ENCODE results near the gene PHF1.
A peak's percentile ranks its signal among the peaks of the same experiment; 100 is the strongest.
"Not testable (repeated sequence)": the region's sequence is repeated elsewhere in the genome, so short reads cannot be mapped to it uniquely, and the experiment has no call there.

Gene PHF1

DNA sequence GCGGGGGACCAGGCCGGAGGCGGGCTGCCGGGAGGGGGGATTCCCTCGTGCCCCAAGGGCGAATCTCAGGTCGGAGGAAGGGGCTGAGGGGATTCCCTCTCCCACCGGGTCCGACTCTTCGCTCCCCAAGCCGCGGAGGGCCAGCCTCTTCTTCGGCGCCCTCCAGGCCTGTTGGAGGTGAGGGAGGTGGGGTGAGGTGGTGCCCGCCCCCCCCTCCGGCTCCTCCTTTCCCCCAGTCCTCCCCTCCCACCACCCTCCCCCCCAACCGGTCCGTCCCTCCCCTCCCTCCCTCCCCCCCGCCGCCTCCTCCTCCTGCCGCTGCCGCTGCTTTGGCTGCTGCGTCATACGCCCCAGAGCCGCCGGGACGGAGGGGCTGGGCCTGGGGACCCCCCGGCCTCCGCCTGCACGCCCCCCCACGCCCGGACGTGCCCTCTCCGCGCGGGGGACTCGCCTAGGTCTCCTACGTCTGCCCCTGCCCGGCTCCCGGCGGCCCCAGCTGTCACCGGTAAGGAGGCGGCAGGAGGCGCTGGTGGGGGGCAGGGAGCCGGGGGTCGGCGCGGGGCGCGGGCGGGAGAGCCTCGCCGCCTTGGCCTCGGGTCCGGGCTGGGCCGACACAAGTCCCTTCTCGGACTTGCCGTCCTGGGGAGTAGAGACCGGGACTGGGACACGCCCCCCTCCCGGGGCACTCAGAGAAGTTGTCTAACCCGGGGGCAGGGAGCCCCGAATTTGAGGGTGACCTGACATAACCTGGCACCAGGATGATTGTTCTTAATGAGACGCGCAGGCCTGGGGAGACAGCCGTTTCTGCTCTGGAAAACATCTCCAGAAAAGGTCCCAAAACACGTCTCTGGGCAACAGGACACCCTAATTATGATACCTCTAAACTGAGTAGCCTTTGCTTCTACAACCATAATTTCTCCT, at the start of gene PHF1:
TSS of gene PHF1 (plus strand) at position 304 of the 921 bp plus-strand sequence. CDS start 1,250 bp downstream, outside the sequence.
- Histone ChIP-seq H3K4me3 (peak within 1 kb of the TSS; percentile 95), H3K27ac (peak within 1 kb of the TSS; percentile 90 to 100)
- TF ChIP-seq, protein P1, sequence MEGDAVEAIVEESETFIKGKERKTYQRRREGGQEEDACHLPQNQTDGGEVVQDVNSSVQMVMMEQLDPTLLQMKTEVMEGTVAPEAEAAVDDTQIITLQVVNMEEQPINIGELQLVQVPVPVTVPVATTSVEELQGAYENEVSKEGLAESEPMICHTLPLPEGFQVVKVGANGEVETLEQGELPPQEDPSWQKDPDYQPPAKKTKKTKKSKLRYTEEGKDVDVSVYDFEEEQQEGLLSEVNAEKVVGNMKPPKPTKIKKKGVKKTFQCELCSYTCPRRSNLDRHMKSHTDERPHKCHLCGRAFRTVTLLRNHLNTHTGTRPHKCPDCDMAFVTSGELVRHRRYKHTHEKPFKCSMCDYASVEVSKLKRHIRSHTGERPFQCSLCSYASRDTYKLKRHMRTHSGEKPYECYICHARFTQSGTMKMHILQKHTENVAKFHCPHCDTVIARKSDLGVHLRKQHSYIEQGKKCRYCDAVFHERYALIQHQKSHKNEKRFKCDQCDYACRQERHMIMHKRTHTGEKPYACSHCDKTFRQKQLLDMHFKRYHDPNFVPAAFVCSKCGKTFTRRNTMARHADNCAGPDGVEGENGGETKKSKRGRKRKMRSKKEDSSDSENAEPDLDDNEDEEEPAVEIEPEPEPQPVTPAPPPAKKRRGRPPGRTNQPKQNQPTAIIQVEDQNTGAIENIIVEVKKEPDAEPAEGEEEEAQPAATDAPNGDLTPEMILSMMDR (IDR thresholded peaks at IDR 0.05), result no peak
- peak; percentile 86 for DNase-seq (ENCODE audit: low spot score)

DNA sequence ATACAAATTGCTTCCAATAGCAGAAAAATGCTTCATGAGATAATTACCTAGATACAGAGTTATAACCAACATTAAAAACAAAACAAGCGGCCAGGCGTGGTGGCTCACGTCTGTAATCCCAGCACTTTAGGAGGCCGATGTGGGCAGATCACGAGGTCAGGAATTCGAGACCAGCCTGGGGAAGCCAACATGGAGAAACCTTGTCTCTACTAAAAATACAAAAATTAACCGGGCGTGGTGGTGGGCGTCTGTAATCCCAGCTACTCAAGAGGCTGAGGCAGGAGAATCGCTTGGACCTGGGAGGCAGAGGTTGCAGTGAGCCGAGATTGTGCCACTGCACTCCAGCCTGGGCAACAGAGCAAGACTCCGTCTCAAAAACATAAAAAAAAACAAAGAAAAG, 47.3 kb upstream of the PHF1 start:
- not testable (repeated sequence) for DNase-seq (ENCODE audit: low spot score); H3K27ac ChIP-seq; H3K4me3 ChIP-seq

DNA sequence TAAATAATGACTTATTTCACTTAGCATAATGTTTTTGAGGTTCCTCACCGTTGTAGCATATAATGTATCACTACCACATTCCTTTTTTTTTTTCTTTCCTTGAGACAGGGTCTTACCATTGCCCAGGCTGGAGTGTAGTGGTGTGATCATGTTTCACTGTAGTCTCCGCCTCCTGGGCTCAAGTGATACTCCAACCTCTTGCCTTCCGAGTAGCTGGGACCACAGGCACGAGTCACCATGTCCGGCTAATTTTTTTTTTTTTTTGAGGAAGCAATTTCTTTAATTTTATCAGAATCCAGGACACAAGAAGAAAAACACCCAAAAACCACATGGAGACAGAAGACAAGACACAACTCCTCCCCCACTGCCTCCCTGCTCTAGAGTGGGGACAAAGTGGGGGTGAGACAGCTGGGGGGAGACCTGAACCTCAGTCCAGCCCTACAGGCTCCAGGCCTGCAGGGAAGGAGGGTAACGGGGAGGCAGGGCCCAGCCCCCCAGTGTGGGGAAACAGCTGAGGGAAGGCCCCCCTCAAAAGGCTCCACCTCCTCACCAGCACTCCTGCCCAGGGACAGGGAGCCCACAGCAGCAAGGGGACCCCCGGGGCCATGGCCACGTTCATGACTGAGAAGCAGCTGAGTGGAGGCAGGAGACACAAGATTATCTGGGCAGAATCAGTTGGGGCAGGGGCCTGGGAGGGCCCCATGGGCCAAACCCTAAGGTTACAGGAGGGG, 46.2 kb upstream of the PHF1 start:
- DNase-seq (ENCODE audit: low spot score); H3K27ac ChIP-seq: not testable (repeated sequence)

DNA sequence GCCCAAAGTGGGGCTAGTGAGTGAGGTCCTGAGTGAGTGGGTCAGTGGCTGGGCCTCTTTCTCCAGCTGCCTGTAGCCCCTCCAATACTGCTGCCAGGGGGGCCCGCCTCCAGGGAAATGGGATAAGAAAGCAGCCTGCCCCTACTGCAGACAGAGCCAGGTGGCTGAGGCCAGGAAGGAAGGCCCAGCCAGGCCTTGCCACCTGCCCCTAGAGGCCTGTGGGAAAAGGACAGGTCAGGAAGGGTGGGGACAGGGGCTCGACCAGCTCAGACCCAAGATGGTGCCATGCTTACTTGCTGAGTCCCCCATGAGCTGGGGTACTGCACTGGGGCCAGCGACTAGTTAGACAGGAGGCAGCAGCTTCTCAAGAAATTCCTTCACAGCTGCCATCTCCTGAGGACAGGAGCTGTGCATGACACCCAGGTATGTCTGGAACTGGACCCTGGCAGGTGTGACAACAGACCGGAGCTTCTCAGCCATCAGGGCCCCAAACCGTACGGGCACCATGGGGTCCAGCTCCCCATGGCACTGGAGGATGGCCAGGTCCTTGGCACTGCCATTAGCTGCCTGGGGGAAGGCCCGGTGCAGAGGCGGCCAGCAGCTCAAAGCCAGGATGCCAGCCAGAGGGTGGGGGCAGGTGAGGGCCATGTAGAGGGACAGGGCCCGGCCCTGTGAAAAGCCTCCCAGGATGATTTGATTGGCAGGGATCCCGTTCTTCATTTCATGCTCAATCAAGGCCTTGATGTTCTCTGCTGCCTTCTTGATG, 45.4 kb upstream of the PHF1 start:
- H3K27ac ChIP-seq; H3K4me3 ChIP-seq; DNase-seq (ENCODE audit: low spot score): not testable (repeated sequence)

More for the DNA sequence above, 46.2 kb upstream of the PHF1 start:
- H3K4me3 ChIP-seq, result not testable (repeated sequence)

DNA sequence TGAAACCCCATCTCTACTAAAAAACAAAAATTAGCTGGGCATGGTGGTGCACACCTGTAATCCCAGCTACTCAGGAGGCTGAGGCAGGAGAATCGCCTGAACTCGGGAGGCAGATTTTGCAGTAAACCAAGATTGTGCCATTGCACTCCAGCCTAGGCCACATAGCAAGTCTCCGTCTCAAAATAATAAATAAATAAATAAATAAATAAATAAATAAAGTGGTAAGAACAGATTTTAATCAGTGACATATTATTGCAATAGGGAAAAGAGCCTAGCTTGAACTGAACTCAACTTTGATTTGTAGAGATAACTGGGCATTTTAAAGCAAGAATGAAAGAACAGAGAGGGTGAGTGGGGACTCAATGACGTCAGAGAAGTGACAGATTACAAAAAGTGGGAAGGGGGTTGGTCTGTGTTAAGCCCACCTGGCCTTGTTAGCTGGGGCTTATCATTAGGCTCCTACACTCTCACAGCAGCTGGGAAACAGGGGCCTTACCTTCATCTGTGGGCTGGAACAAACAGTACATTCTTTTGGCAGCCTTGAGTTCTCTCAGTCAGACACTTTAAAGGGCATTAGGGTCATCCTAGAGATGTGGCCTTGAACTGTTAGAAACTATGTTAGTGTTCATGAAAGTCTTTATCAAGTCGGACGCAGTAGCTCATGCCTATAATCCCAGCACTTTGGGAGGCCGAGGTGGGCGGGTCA, 43.7 kb upstream of the PHF1 start:
- H3K27ac ChIP-seq, result no peak overlapping the region
- no peak for DNase-seq (ENCODE audit: low spot score)
- H3K4me3 ChIP-seq, result no peak overlapping the region
- TF ChIP-seq, protein P1 (IDR thresholded peaks at IDR 0.05), result no peak

DNA sequence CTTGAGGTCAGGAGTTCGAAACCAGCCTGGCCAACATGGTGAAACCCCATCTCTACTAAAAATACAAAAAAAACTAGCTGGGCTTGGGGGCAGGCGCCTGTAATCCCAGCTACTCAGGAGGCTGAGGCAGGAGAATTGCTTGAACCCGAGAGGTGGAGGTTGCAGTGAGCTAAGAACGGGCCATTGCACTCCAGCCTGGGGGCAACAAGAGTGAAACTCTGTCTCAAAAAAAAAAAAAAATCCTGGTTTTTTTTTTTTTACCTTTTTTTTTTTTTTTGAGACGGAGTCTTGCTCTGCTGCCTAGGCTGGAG, 43.1 kb upstream of the PHF1 start:
- H3K4me3 ChIP-seq; H3K27ac ChIP-seq; DNase-seq (ENCODE audit: low spot score): not testable (repeated sequence)

DNA sequence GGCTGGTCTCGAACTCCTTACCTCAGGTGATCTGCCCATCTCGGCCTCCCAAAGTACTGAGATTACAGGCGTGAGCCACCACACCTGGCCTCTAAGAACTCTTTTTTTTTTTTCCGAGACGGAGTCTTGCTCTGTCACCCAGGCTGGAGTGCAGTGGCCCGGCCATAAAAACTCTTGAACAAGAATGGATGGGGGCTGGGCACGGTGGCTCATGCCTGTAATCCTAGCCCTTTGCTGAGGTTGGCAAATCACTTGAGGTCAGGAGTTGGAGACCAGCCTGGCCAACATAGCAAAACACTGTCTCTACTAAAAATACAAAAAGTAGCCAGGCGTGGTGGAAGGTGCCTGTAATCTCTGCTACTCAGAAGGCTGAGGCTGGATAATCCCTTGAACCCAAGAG, 38.9 kb upstream of the PHF1 start:
- DNase-seq (ENCODE audit: low spot score); H3K4me3 ChIP-seq: not testable (repeated sequence)

DNA sequence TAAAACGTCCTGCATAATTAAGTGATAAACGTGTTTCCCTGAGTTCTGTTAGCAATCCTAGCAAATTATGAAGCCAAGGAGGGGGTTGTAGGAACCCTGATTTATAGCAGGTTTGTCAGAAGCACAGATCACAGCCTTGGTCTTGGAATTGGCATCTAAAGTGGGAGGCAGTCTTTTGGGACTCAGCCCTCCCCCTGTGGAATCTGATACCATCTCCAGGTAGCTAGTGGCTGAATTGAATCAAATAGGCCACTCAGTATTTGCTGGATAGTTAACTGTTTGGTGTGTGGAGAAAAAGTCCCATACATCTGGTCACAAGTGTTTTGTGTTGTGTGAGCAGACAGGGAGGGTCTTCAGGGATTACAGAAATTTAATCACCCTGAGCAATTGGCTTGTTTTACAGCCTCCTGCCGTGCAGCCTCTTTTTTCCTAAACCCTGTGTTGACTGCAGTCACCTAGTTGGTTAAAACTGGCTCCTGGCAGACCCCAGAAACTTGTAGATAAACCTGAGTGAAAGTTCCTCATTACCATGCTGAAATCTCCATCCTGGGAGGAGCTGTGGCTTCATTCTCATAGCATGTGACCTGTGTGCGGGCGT, 38.2 kb upstream of the PHF1 start:
- TF ChIP-seq, protein P1 (IDR thresholded peaks at IDR 0.05), result no peak
- DNase-seq (ENCODE audit: low spot score), result no peak
- no peak overlapping the region for H3K4me3 ChIP-seq
- no peak overlapping the region for H3K27ac ChIP-seq

More for the DNA sequence above, 38.9 kb upstream of the PHF1 start:
- not testable (repeated sequence) for H3K27ac ChIP-seq

All from coronary artery (tissue), 2 donors.